Stimulated activated naive CD8-positive, alpha-beta T cell treated with anti-CD3 and anti-CD28 coated beads, Interleukin-15, amount 100 ng/mL, for 72 hours (primary cell): ENCODE data around the gene EFNA5.

ENCODE experiments used
- ATAC-seq: fragments of 150-1000 bp; cut with Tn5 transposase; 2 replicates; pipeline ENCODE4 v1.10.0; 2021; ENCODE audit warnings: mild to moderate bottlenecking, moderate library complexity
- DNase-seq, 2 donors: peaks; one replicate each; pipeline ENCODE4 v3.0.0; 2021 to 2022
- H3K27ac Mint-ChIP-seq, 2 donors: one replicate each; pipeline ENCODE4 v1.8.0; 2022; ENCODE audit warnings: mild to moderate bottlenecking in 2 of 2, mixed read lengths in 2 of 2, moderate library complexity in 2 of 2
- H3K27me3 Mint-ChIP-seq: one replicate; pipeline ENCODE4 v1.8.0; 2022; ENCODE audit warnings: mixed read lengths
- H3K4me1 Mint-ChIP-seq: one replicate; pipeline ENCODE4 v1.8.0; 2022; ENCODE audit warnings: mild to moderate bottlenecking, mixed read lengths
- H3K4me3 Mint-ChIP-seq, 2 donors: one replicate each; pipeline ENCODE4 v1.8.0; 2022; ENCODE audit warnings: mild to moderate bottlenecking in 2 of 2, mixed read lengths in 2 of 2, moderate library complexity in 1 of 2
- H3K9me3 Mint-ChIP-seq, 2 donors: one replicate each; pipeline ENCODE4 v1.8.0; 2022; ENCODE audit warnings: mixed read lengths in 2 of 2

Gene EFNA5

GRCh38 chr5:107670932-107671741, at the start of gene EFNA5:
Gene EFNA5 (minus strand): TSS chr5:107670937.
- peak within 1 kb of the TSS; percentile 83 to 91 for H3K4me3 Mint-ChIP-seq
- H3K9me3 Mint-ChIP-seq = no peaks in the 10 kb centered on the region
- H3K4me1 Mint-ChIP-seq = peaks cover 48% of the 10 kb centered on the region
- H3K27ac Mint-ChIP-seq = peak within 1 kb of the TSS in 1 of 2 donors; percentile 56
- peak; percentile 69 for ATAC-seq
- peak; percentile 32 to 47 for DNase-seq
- peaks cover 84% of the 10 kb centered on the region for H3K27me3 Mint-ChIP-seq

GRCh38 chr5:107719034-107719606, 48.4 kb upstream of the EFNA5 start:
- Mint-ChIP-seq H3K27ac (no peak overlapping the region), H3K27me3 (no peaks in the 10 kb centered on the region), H3K4me3 (no peak overlapping the region), H3K9me3 (peaks cover 32 to 57% of the 10 kb centered on the region in 2 donors), H3K4me1 (no peaks in the 10 kb centered on the region)
- no peak for DNase-seq
- no peak for ATAC-seq

- Mint-ChIP-seq H3K27ac (peak overlapping the region in 1 of 2 donors; percentile 24), H3K9me3 (peaks cover 32 to 48% of the 10 kb centered on the region in 2 donors)
- ATAC-seq = no peak
These were observed 47.1 kb upstream of the EFNA5 start for GRCh38 chr5:107717816-107718215.

GRCh38 chr5:107713228-107713627, 42.5 kb upstream of the EFNA5 start:
- DNase-seq (no peak), ATAC-seq (no peak)
- H3K27ac Mint-ChIP-seq = no peak overlapping the region
- H3K27me3 Mint-ChIP-seq = no peaks in the 10 kb centered on the region
- no peak overlapping the region for H3K4me3 Mint-ChIP-seq
- no peaks in the 10 kb centered on the region for H3K4me1 Mint-ChIP-seq
- peaks cover 5 to 7% of the 10 kb centered on the region in 2 donors for H3K9me3 Mint-ChIP-seq

More at GRCh38 chr5:107717816-107718215, 47.1 kb upstream of the EFNA5 start:
- no peaks in the 10 kb centered on the region for H3K27me3 Mint-ChIP-seq
- H3K4me1 Mint-ChIP-seq = no peaks in the 10 kb centered on the region
- no peak overlapping the region for H3K4me3 Mint-ChIP-seq
- DNase-seq = no peak

- no peak overlapping the region for H3K4me3 Mint-ChIP-seq
- DNase-seq (no peak), ATAC-seq (no peak)
- H3K4me1 Mint-ChIP-seq = no peaks in the 10 kb centered on the region
- H3K9me3 Mint-ChIP-seq = peaks cover 3 to 7% of the 10 kb centered on the region in 2 donors
- no peak overlapping the region for H3K27ac Mint-ChIP-seq
- H3K27me3 Mint-ChIP-seq = no peaks in the 10 kb centered on the region
These were observed 41.7 kb upstream of the EFNA5 start for GRCh38 chr5:107712359-107712870.

- Mint-ChIP-seq H3K27me3 (peaks cover 17% of the 10 kb centered on the region), H3K4me1 (no peaks in the 10 kb centered on the region), H3K4me3 (no peak overlapping the region), H3K9me3 (peaks cover 3 to 12% of the 10 kb centered on the region in 2 donors), H3K27ac (no peak overlapping the region)
- no peak for DNase-seq
- no peak for ATAC-seq
These were observed 34.8 kb upstream of the EFNA5 start for GRCh38 chr5:107705402-107706014.

- Mint-ChIP-seq H3K27me3 (peaks cover 17% of the 10 kb centered on the region), H3K27ac (no peak overlapping the region), H3K4me1 (no peaks in the 10 kb centered on the region), H3K4me3 (no peak overlapping the region), H3K9me3 (peaks cover 3 to 12% of the 10 kb centered on the region in 2 donors)
- DNase-seq = no peak
- ATAC-seq = no peak
These were observed 34.1 kb upstream of the EFNA5 start for GRCh38 chr5:107704681-107705401.

DNA sequence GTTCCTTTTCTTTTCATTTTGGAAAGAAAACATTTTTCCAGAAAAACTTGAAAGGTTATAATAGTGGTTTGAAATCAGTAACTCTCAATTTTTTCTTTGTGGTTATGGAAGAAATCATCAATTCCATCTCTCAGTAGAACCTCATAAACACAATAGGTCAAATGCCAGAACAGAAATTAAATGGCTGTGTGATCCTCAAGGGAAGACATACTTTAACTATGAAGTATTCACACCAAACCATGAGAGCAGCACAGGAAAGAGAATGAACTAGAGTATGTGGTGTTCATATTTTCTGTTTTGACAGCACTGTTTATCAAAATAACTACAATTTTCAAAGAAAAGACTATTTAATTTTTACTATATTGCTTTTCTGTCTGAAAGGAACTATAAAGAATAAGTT, 29.7 kb upstream of the EFNA5 start:
- H3K4me1 Mint-ChIP-seq = no peaks in the 10 kb centered on the region
- no peak overlapping the region for H3K27ac Mint-ChIP-seq
- H3K9me3 Mint-ChIP-seq = peaks cover 0 to 5% of the 10 kb centered on the region in 2 donors

GRCh38 chr5:107699425-107699824, 28.7 kb upstream of the EFNA5 start:
- no peak for DNase-seq
- Mint-ChIP-seq H3K4me1 (no peaks in the 10 kb centered on the region), H3K27ac (no peak overlapping the region), H3K4me3 (no peak overlapping the region), H3K27me3 (peaks cover 9% of the 10 kb centered on the region), H3K9me3 (peaks cover 0 to 5% of the 10 kb centered on the region in 2 donors)
- no peak for ATAC-seq

More for the DNA sequence above, 29.7 kb upstream of the EFNA5 start:
- ATAC-seq (no peak), DNase-seq (no peak)
- H3K4me3 Mint-ChIP-seq = no peak overlapping the region
- H3K27me3 Mint-ChIP-seq = peaks cover 17% of the 10 kb centered on the region

DNA sequence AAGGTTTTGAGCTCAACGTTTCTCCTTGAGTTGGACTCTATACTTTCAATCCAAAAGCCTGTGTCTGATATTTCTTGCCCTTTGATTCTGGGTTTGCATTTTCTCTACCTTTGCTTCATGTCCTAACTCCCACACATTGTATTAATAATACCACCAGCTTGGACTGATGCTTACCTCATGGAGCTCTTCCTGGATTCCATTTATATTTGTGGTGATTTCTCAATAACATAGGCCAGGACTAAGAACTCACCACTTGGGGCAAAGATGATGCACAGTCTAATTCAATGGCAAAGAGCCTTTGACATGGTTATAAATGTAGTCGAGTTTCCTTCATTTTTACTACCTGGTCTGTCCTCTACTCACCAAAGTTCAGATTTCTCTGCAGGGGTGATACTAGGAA, 27.5 kb upstream of the EFNA5 start:
- ATAC-seq (no peak), DNase-seq (no peak)
- no peak overlapping the region for H3K4me3 Mint-ChIP-seq

DNA sequence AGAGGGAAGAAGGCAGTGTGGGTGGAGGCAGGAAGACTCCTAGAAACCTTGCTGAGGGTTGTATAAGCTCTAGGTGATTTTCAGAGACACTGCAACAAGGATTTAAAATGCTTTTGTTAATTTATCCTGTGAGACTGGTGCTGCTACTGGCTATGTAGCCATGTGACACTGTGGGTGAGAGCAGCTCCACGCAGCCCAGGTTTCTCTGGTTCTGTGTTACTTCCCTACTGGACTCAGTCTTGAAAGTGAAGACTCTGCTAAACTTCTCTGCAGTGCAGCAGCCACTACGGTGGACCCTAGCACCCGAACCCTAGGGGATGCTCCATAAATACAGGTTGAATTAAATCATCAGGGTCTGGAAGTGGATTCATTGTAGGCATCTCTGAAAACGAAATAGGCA, 25.8 kb upstream of the EFNA5 start:
- H3K27me3 Mint-ChIP-seq = no peaks in the 10 kb centered on the region
- peaks cover 5% of the 10 kb centered on the region in 2 donors for H3K9me3 Mint-ChIP-seq
- ATAC-seq = no peak
- no peak overlapping the region for H3K4me3 Mint-ChIP-seq
- no peak overlapping the region for H3K27ac Mint-ChIP-seq
- H3K4me1 Mint-ChIP-seq = no peaks in the 10 kb centered on the region
- no peak for DNase-seq

More for the DNA sequence above, 27.5 kb upstream of the EFNA5 start:
- Mint-ChIP-seq H3K9me3 (peaks cover 0 to 5% of the 10 kb centered on the region in 2 donors), H3K27me3 (peaks cover 9% of the 10 kb centered on the region), H3K27ac (no peak overlapping the region), H3K4me1 (no peaks in the 10 kb centered on the region)

DNA sequence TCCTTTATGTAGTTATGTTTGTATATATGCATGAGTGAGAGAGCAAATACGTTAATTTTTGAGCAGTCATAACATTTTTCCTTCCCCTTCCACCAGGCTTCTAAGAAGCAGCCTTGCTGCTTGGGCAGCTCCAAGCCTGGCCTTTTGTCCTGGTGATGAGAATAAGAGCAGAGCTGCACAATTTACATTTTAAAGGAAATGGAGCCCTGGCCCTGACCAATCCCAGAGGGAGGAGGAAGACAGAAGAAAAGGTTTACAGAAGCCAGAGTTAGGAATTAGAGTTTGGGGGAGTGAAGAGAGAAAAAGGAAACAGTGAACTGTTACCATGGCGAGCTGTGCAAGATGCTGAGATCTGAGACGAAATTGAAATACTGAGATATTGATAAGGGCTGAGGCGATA, 25.3 kb upstream of the EFNA5 start:
- ATAC-seq (no peak), DNase-seq (no peak)
- Mint-ChIP-seq H3K4me3 (no peak overlapping the region), H3K4me1 (no peaks in the 10 kb centered on the region), H3K27ac (no peak overlapping the region), H3K9me3 (peaks cover 5% of the 10 kb centered on the region in 2 donors), H3K27me3 (no peaks in the 10 kb centered on the region)

DNA sequence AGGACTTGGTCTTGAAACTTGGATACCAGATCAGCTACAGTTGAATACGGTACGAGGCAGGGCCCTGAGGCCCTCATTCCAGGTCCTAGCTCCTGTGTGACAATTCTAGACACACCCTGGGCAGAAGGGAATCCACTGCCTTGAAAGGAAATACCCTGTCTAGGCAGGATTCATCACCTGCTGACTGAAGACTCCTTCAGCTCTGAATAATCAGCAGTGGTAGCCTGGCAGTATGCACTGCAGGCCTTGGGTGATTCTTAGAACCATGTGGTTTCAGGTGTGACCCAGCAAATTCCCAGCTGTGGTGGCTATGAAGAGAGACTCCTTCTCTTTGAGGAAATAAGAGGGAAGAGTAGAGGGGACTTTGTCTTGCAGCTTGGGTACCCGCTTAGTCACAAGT, 17.2 kb upstream of the EFNA5 start:
- Mint-ChIP-seq H3K4me1 (no peaks in the 10 kb centered on the region), H3K4me3 (no peak overlapping the region), H3K27me3 (peaks cover 25% of the 10 kb centered on the region), H3K9me3 (peaks cover 0 to 15% of the 10 kb centered on the region in 2 donors), H3K27ac (no peak overlapping the region)
- ATAC-seq (no peak), DNase-seq (no peak)

DNA sequence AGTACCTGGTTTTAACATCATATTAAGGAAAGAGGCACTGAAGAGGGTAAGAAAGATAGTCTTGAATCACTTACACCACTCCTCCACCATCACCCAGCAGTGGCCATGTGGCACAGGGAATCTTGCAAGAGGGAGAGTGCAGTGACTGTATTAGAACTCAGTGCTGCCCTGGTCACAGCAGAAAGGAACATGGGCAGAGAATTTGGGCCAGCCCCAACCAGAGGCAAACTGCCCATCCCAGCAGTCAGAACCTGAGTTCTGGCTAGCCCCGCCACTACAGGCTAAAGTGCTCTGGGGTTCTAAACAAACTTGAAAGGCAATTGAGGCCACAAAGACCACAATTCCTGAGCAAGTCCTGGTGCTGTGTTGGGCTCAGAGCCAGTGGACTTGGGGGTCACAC, 16.7 kb upstream of the EFNA5 start:
- H3K4me1 Mint-ChIP-seq = no peaks in the 10 kb centered on the region

DNA sequence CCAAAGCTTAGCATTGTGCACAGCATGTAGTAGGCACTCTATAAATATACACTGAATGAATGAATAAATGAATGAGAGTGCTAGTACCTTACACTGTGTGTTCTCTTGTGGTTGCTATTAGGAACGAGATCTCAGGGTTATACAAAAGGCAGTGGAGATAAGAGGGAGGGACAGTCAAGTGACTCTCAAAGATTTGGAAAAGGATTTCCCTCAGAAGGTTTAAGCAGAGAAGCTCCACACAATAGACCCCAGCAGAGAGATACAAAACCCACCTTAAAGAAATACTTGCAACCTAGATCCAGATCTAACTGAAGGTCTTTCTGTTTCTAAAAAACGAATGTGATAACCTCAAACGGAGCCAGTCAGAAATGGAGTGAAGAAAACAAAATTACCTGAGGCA, 11.8 kb upstream of the EFNA5 start:
- DNase-seq (no peak), ATAC-seq (no peak)
- H3K4me1 Mint-ChIP-seq = no peaks in the 10 kb centered on the region
- peaks cover 45% of the 10 kb centered on the region for H3K27me3 Mint-ChIP-seq
- H3K4me3 Mint-ChIP-seq = no peak overlapping the region
- H3K9me3 Mint-ChIP-seq = no peaks in the 10 kb centered on the region
- H3K27ac Mint-ChIP-seq = no peak overlapping the region

More for the DNA sequence above, 16.7 kb upstream of the EFNA5 start:
- Mint-ChIP-seq H3K27me3 (peaks cover 31% of the 10 kb centered on the region), H3K4me3 (no peak overlapping the region), H3K9me3 (peaks cover 0 to 15% of the 10 kb centered on the region in 2 donors), H3K27ac (no peak overlapping the region)
- ATAC-seq (no peak), DNase-seq (no peak)
